Measurements from ENCODE around the gene EED. TPM values are rescaled to one million over a fixed set of nuclear protein-coding genes. Genes with fewer than 3 reads are reported as not detected.

The EED gene
- total RNA-seq, 1 donor from 2014 or later, result 16.5 TPM

- Mint-ChIP-seq H3K36me3 (ENCODE audit: unreplicated experiment) (no peaks in the 10 kb centered on the region), H3K4me3 (ENCODE audit: unreplicated experiment) (no peak overlapping the region), H3K27ac (ENCODE audit: unreplicated experiment) (no peak overlapping the region), H3K4me1 (ENCODE audit: unreplicated experiment) (peaks cover 14% of the 10 kb centered on the region), H3K9me3 (ENCODE audit: unreplicated experiment) (no peaks in the 10 kb centered on the region), H3K27me3 (ENCODE audit: unreplicated experiment) (peaks cover 19% of the 10 kb centered on the region)
- no peak for DNase-seq (ENCODE audit: extremely low spot score, unreplicated experiment)
- no peak for TF ChIP-seq CTCF (IDR thresholded peaks at IDR 0.05)
These were observed 9.6 kb upstream of the EED start for GRCh38 chr11:86234831-86235461.

DNA sequence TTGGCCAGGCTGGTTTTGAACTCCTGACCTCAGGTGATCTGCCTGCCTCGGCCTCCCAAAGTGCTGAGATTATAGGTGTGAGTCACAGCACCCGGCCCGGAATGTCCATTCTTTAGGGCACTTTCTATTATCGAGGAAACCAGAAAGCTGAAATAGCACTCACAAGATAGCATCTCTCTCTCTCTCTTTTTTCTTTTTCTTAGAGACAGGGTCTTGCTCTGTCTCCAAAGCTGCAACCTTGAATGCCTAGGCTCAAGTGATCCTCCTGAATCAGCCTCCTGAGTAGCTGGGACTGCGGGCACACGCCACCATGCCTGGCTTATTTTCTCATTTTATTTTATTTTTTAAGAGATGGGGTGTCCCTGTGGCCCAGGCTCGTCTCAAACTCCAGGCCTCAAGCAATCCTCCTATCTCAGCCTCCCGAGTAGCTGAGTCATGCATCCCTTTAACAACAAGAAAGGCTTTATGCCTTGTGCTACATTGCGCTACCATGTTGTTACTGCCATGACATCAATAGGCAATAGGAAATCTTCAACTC lies 7.2 kb upstream of the EED start:
- Mint-ChIP-seq H3K27ac (ENCODE audit: unreplicated experiment) (no peak overlapping the region), H3K27me3 (ENCODE audit: unreplicated experiment) (peaks cover 34% of the 10 kb centered on the region), H3K4me1 (ENCODE audit: unreplicated experiment) (no peaks in the 10 kb centered on the region), H3K36me3 (ENCODE audit: unreplicated experiment) (no peaks in the 10 kb centered on the region), H3K9me3 (ENCODE audit: unreplicated experiment) (no peaks in the 10 kb centered on the region), H3K4me3 (ENCODE audit: unreplicated experiment) (no peak overlapping the region)
- no peak for TF ChIP-seq CTCF (IDR thresholded peaks at IDR 0.05)
- no peak for DNase-seq (ENCODE audit: extremely low spot score, unreplicated experiment)

GRCh38 chr11:86240164-86240563 lies 4.4 kb upstream of the EED start:
- H3K9me3 Mint-ChIP-seq (ENCODE audit: unreplicated experiment), result no peaks in the 10 kb centered on the region
- TF ChIP-seq CTCF (IDR thresholded peaks at IDR 0.05), result no peak
- H3K4me1 Mint-ChIP-seq (ENCODE audit: unreplicated experiment), result no peaks in the 10 kb centered on the region
- H3K27me3 Mint-ChIP-seq (ENCODE audit: unreplicated experiment), result peaks cover 38% of the 10 kb centered on the region
- H3K27ac Mint-ChIP-seq (ENCODE audit: unreplicated experiment), result no peak overlapping the region
- DNase-seq (ENCODE audit: extremely low spot score, unreplicated experiment), result no peak
- H3K36me3 Mint-ChIP-seq (ENCODE audit: unreplicated experiment), result no peaks in the 10 kb centered on the region
- no peak overlapping the region for H3K4me3 Mint-ChIP-seq (ENCODE audit: unreplicated experiment)

DNA sequence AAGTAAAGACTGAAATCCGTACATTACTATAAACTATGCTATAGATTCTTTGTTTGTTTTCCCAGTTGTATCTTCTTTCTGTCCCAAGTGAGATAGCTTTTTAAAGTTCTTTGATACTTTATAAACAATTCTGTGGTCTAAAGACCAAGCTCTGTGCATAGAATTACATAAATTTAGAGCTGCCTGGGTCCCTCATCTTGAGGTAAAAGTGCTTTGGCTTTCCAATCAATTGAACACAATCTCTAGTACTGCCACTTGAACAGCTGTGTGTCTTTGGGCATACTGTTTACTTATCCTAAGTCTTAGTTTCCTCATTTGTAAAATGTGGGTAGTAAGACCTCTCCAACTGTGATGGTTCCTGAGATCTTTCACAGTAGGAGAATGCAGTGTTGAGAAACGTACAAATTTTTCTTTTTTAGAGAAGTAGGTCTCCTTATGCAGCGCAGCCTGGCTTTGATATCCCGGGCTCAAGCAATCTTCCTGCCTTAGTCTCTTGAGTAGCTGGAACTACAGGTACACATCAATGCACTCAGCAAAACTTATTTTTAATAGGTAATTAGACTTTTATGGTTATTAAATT lies 2.5 kb upstream of the EED start:
- Mint-ChIP-seq H3K36me3 (ENCODE audit: unreplicated experiment) (no peaks in the 10 kb centered on the region), H3K27me3 (ENCODE audit: unreplicated experiment) (peaks cover 36% of the 10 kb centered on the region), H3K9me3 (ENCODE audit: unreplicated experiment) (no peaks in the 10 kb centered on the region), H3K4me3 (ENCODE audit: unreplicated experiment) (no peak overlapping the region), H3K4me1 (ENCODE audit: unreplicated experiment) (peaks cover 10% of the 10 kb centered on the region), H3K27ac (ENCODE audit: unreplicated experiment) (no peak overlapping the region)
- DNase-seq (ENCODE audit: extremely low spot score, unreplicated experiment), result no peak
- no peak for TF ChIP-seq CTCF (IDR thresholded peaks at IDR 0.05)

GRCh38 chr11:86243396-86243795 lies 1.2 kb upstream of the EED start:
- peaks cover 23% of the 10 kb centered on the region for H3K4me1 Mint-ChIP-seq (ENCODE audit: unreplicated experiment)
- H3K36me3 Mint-ChIP-seq (ENCODE audit: unreplicated experiment), result no peaks in the 10 kb centered on the region
- TF ChIP-seq CTCF (IDR thresholded peaks at IDR 0.05), result no peak
- H3K27ac Mint-ChIP-seq (ENCODE audit: unreplicated experiment), result no peak overlapping the region
- no peak overlapping the region for H3K4me3 Mint-ChIP-seq (ENCODE audit: unreplicated experiment)
- no peaks in the 10 kb centered on the region for H3K9me3 Mint-ChIP-seq (ENCODE audit: unreplicated experiment)
- no peak for DNase-seq (ENCODE audit: extremely low spot score, unreplicated experiment)
- peaks cover 36% of the 10 kb centered on the region for H3K27me3 Mint-ChIP-seq (ENCODE audit: unreplicated experiment)

Data from osteocyte (in vitro differentiated cells).